Measurements from ENCODE around the gene JMJD1C. TPM values are rescaled to one million over a fixed set of nuclear protein-coding genes. Genes with fewer than 3 reads are reported as not detected.

The JMJD1C gene
- polyA plus RNA-seq, 2 of the 4 experiments (the other 2 are of a cell fraction) = 15.9 to 47.2 TPM

DNA sequence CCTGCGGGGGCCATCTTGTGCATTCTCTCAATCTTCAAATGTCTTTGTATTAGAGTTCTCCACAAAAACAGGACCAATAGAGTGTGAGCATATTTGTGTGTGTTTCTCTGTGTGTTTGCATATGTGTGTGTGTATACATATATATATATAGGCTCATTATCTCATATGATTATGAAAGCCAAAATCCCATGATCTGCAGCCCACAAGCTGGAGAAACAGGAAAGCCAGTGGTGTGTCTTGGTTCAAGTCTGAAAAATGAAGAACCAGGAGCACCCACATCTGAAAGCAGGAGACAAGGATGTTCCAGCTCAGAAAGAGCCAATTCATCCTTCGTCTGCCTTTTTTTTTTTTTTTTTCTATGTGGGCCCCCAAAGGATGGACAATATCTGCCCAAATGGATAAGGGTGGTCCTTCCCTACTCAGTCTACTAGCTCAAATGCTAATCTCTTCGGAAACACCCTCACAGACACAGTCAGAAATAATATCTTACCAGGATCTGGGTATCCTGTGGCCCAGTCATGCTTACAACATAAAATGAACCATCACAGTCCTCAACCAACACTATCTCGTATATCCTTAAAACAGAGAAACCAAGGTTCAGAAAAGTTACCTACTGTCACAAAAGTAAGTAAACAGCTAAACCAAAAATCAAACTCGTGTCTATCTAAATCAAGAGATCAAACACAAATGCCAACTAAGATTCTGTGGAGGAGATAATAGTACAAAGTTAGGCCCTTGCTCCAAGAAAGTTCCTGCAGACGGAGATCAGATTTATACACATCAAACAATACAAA, 141.9 kb downstream of the JMJD1C start (continued):
- TF ChIP-seq, protein P1, sequence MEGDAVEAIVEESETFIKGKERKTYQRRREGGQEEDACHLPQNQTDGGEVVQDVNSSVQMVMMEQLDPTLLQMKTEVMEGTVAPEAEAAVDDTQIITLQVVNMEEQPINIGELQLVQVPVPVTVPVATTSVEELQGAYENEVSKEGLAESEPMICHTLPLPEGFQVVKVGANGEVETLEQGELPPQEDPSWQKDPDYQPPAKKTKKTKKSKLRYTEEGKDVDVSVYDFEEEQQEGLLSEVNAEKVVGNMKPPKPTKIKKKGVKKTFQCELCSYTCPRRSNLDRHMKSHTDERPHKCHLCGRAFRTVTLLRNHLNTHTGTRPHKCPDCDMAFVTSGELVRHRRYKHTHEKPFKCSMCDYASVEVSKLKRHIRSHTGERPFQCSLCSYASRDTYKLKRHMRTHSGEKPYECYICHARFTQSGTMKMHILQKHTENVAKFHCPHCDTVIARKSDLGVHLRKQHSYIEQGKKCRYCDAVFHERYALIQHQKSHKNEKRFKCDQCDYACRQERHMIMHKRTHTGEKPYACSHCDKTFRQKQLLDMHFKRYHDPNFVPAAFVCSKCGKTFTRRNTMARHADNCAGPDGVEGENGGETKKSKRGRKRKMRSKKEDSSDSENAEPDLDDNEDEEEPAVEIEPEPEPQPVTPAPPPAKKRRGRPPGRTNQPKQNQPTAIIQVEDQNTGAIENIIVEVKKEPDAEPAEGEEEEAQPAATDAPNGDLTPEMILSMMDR (IDR thresholded peaks at IDR 0.05) = no peak
- TF ChIP-seq KDM1A (IDR thresholded peaks at IDR 0.05; ENCODE audit: low read depth) = no peak
- no peak for TF ChIP-seq TP53 (CRISPR knock-in tag; IDR thresholded peaks at IDR 0.05)
- TF ChIP-seq CHD4 (IDR thresholded peaks at IDR 0.05; ENCODE audit: borderline replicate concordance) = no peak

DNA sequence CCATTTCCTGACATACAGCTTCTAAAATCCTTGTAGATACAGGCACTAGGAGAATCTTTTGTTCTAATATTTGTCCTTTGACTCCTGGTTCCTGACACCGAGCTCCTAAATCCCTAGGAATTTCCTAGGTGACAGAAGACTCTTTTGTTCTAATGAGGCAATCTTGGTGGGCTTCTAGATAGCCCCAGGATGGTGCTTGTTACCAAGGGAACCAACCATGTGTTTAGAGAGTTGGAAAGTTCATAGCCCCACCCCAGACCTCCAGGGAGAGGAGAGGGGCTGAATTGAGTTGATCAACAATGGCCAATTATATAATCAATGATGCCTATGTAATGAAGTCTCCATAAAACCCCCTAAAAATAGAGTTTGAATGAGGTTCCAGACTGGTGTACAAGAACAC, 145.1 kb downstream of the JMJD1C start:
- TF ChIP-seq FOXS1 (CRISPR knock-in tag; IDR thresholded peaks at IDR 0.05) = no peak
- TF ChIP-seq CEBPB (IDR thresholded peaks at IDR 0.05) = no peak
- no peak for TF ChIP-seq KDM1A (IDR thresholded peaks at IDR 0.05; ENCODE audit: low read depth)
- no peak for TF ChIP-seq RCOR1 (IDR thresholded peaks at IDR 0.05; ENCODE audit: low read depth, low read length)
- TF ChIP-seq EHF (CRISPR knock-in tag; IDR thresholded peaks at IDR 0.05) = no peak
- TF ChIP-seq HDAC2 (IDR thresholded peaks at IDR 0.05) = no peak
- no peak for TF ChIP-seq RAD21 (conservative IDR thresholded peaks at IDR 0.05 in 1 of 2, IDR thresholded peaks at IDR 0.05 in 1 of 2)
- TF ChIP-seq, protein P2, sequence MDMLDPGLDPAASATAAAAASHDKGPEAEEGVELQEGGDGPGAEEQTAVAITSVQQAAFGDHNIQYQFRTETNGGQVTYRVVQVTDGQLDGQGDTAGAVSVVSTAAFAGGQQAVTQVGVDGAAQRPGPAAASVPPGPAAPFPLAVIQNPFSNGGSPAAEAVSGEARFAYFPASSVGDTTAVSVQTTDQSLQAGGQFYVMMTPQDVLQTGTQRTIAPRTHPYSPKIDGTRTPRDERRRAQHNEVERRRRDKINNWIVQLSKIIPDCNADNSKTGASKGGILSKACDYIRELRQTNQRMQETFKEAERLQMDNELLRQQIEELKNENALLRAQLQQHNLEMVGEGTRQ (IDR thresholded peaks at IDR 0.05) = no peak
- no peak for TF ChIP-seq NPAS2 (CRISPR knock-in tag; IDR thresholded peaks at IDR 0.05; ENCODE audit: borderline replicate concordance)
- TF ChIP-seq KDM5A (IDR thresholded peaks at IDR 0.05) = no peak
- TF ChIP-seq MYC (IDR thresholded peaks at IDR 0.05; ENCODE audit: borderline replicate concordance, low read length) = no peak
- no peak for TF ChIP-seq EP300 (IDR thresholded peaks at IDR 0.05)
- TF ChIP-seq NR3C1 (IDR thresholded peaks at IDR 0.05) = no peak
- TF ChIP-seq NFE2L2 (conservative IDR thresholded peaks at IDR 0.05; ENCODE audit: low read length) = no peak
- no peak for TF ChIP-seq MAFK (IDR thresholded peaks at IDR 0.05; ENCODE audit: partially characterized antibody)
- TF ChIP-seq HOXB5 (CRISPR knock-in tag; IDR thresholded peaks at IDR 0.05) = no peak
- TF ChIP-seq HOXA7 (CRISPR knock-in tag; IDR thresholded peaks at IDR 0.05) = no peak
- TF ChIP-seq ZFP36 (IDR thresholded peaks at IDR 0.05; ENCODE audit: borderline replicate concordance, partially characterized antibody) = no peak
- TF ChIP-seq, protein P3, sequence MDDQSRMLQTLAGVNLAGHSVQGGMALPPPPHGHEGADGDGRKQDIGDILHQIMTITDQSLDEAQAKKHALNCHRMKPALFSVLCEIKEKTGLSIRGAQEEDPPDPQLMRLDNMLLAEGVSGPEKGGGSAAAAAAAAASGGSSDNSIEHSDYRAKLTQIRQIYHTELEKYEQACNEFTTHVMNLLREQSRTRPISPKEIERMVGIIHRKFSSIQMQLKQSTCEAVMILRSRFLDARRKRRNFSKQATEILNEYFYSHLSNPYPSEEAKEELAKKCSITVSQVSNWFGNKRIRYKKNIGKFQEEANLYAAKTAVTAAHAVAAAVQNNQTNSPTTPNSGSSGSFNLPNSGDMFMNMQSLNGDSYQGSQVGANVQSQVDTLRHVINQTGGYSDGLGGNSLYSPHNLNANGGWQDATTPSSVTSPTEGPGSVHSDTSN (IDR thresholded peaks at IDR 0.05) = no peak
- FAIRE-seq (no peak), ATAC-seq (no peak), DNase-seq (ENCODE audit: low read depth in 1 of 2, low spot score in 1 of 2) (no peak)
- no peak overlapping the region for H3K27ac ChIP-seq
- H3K4me2 ChIP-seq = no peak overlapping the region
- POLR2A ChIA-PET = interaction anchor here (1.2 kb wide), 1 partner anchor 14 kb away, joined by 3 read pairs; no protein-coding TSS in a partner anchor
- WGBS (ENCODE audit: missing lambda C conversion rate) = 72% methylated on average over 1 of the region's 1 CpG
- CTCF ChIA-PET = interaction anchor here (1.1 kb wide), 1 partner anchor 144 kb away, joined by 3 read pairs; no protein-coding TSS in a partner anchor
- no peaks in the 10 kb centered on the region for H3K9me3 ChIP-seq
- no peak overlapping the region for H3K4me3 ChIP-seq
- 0 out of 3 replicates have a peak, but pooled peaks cover 5% of the 10 kb centered on the region for H3K4me1 ChIP-seq

DNA sequence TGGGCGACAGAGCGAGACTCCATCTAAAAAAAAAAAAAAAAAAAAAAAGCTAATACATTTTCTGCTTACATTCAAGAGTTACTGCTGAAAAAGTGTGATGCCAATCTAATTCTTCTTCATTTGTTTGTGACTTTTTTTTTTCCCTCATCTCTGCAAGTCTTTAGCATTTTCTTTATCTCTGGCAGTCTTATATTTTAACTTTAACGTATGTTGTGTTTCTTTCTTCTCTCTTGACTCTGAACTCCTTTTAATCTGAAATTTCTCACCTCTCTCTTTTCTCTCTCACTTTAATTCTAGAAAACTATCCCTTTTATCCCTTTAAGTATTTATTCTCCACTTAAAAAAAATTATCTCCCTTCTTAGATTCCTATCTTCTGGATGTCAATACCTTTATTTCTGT, 146.5 kb downstream of the JMJD1C start:
- 97% methylated on average over 3 of the region's 3 CpGs for WGBS (ENCODE audit: missing lambda C conversion rate)

More for the DNA sequence above, 146.5 kb downstream of the JMJD1C start:
- CTCF ChIA-PET = no interaction called here
- Histone ChIP-seq H3K4me3 (no peak overlapping the region), H3K4me1 (0 out of 3 replicates have a peak, but pooled peaks cover 5% of the 10 kb centered on the region), H3K27ac (no peak overlapping the region), H3K4me2 (no peak overlapping the region), H3K9me3 (no peaks in the 10 kb centered on the region)
- no peak for FAIRE-seq
- no peak for DNase-seq (ENCODE audit: low read depth in 1 of 2, low spot score in 1 of 2)
- no peak for ATAC-seq
- POLR2A ChIA-PET = interaction anchor here (0.6 kb wide), 1 partner anchor 140 kb away, joined by 4 read pairs; no protein-coding TSS in a partner anchor
- TF ChIP-seq, protein P4, sequence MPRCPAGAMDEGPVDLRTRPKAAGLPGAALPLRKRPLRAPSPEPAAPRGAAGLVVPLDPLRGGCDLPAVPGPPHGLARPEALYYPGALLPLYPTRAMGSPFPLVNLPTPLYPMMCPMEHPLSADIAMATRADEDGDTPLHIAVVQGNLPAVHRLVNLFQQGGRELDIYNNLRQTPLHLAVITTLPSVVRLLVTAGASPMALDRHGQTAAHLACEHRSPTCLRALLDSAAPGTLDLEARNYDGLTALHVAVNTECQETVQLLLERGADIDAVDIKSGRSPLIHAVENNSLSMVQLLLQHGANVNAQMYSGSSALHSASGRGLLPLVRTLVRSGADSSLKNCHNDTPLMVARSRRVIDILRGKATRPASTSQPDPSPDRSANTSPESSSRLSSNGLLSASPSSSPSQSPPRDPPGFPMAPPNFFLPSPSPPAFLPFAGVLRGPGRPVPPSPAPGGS (IDR thresholded peaks at IDR 0.05) = no peak
- TF ChIP-seq CHD4 (IDR thresholded peaks at IDR 0.05; ENCODE audit: borderline replicate concordance) (no peak), SMC3 (IDR thresholded peaks at IDR 0.05) (no peak), HEYL (CRISPR knock-in tag; IDR thresholded peaks at IDR 0.05) (no peak), EHF (CRISPR knock-in tag; IDR thresholded peaks at IDR 0.05) (no peak), PHF8 (IDR thresholded peaks at IDR 0.05; ENCODE audit: borderline replicate concordance, low read depth) (no peak), EHMT2 (IDR thresholded peaks at IDR 0.05; ENCODE audit: low read depth) (no peak), BHLHE40 (IDR thresholded peaks at IDR 0.05; ENCODE audit: low read depth, low read length) (no peak)
- TF ChIP-seq, protein P5, sequence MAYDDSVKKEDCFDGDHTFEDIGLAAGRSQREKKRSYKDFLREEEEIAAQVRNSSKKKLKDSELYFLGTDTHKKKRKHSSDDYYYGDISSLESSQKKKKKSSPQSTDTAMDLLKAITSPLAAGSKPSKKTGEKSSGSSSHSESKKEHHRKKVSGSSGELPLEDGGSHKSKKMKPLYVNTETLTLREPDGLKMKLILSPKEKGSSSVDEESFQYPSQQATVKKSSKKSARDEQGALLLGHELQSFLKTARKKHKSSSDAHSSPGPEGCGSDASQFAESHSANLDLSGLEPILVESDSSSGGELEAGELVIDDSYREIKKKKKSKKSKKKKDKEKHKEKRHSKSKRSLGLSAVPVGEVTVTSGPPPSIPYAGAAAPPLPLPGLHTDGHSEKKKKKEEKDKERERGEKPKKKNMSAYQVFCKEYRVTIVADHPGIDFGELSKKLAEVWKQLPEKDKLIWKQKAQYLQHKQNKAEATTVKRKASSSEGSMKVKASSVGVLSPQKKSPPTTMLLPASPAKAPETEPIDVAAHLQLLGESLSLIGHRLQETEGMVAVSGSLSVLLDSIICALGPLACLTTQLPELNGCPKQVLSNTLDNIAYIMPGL (CRISPR knock-in tag; IDR thresholded peaks at IDR 0.05; ENCODE audit: borderline replicate concordance) = no peak
